Neural cell (in vitro differentiated cells): Measurements from ENCODE around the gene ARIH1.

ENCODE experiments used
- EP300 ChIP-seq: fragments of 450-650 bp; conservative IDR thresholded peaks from 2 replicates; pipeline ENCODE4 v1.6.1; 2014; ENCODE audit warnings: antibody characterized with exemption, mild to moderate bottlenecking, moderate library complexity; ENCODE audit not compliant: poor library complexity, severe bottlenecking
- EZH2 ChIP-seq: fragments of 200-600, 300-800 bp; shearing (Covaris generic), sonication (generic); IDR thresholded peaks from 2 replicates; pipeline ENCODE4 v1.6.1; 2014; ENCODE audit warnings: antibody characterized with exemption, low read length, borderline replicate concordance, mild to moderate bottlenecking; ENCODE audit not compliant: insufficient read depth, poor library complexity, severe bottlenecking
- MXI1 ChIP-seq: fragments of 450-650 bp; conservative IDR thresholded peaks from 2 replicates; pipeline ENCODE4 v1.6.1; 2014; ENCODE audit warnings: antibody characterized with exemption, mild to moderate bottlenecking; ENCODE audit not compliant: poor library complexity, severe bottlenecking
- POLR2AphosphoS5 ChIP-seq: IDR thresholded peaks from 2 replicates; pipeline ENCODE4 v1.6.1; 2012
- RAD21 ChIP-seq: fragments of 450-650 bp; conservative IDR thresholded peaks from 2 replicates; pipeline ENCODE4 v1.6.1; 2014; ENCODE audit warnings: antibody characterized with exemption, mild to moderate bottlenecking, moderate library complexity
- REST ChIP-seq: IDR thresholded peaks from 2 replicates; pipeline ENCODE4 v1.6.1; 2012; ENCODE audit warnings: borderline replicate concordance
- SMC3 ChIP-seq: fragments of 450-650 bp; conservative IDR thresholded peaks from 2 replicates; pipeline ENCODE4 v1.6.1; 2014; ENCODE audit warnings: antibody characterized with exemption, mild to moderate bottlenecking, moderate library complexity; ENCODE audit not compliant: poor library complexity
- TAF1 ChIP-seq: IDR thresholded peaks from 2 replicates; pipeline ENCODE4 v1.6.1; 2012; ENCODE audit warnings: low read depth
- TF ChIP-seq, protein P1 (sequence below): fragments of 450-650 bp; IDR thresholded peaks from 2 replicates; pipeline ENCODE4 v1.5.1; 2014; ENCODE audit warnings: antibody characterized with exemption, mild to moderate bottlenecking, moderate library complexity; ENCODE audit not compliant: poor library complexity, severe bottlenecking

- TF ChIP-seq POLR2AphosphoS5 (no peak), SMC3 (no peak), REST (no peak), EP300 (no peak), MXI1 (no peak), TAF1 (no peak), EZH2 (no peak), RAD21 (no peak)
- TF ChIP-seq, protein P1, sequence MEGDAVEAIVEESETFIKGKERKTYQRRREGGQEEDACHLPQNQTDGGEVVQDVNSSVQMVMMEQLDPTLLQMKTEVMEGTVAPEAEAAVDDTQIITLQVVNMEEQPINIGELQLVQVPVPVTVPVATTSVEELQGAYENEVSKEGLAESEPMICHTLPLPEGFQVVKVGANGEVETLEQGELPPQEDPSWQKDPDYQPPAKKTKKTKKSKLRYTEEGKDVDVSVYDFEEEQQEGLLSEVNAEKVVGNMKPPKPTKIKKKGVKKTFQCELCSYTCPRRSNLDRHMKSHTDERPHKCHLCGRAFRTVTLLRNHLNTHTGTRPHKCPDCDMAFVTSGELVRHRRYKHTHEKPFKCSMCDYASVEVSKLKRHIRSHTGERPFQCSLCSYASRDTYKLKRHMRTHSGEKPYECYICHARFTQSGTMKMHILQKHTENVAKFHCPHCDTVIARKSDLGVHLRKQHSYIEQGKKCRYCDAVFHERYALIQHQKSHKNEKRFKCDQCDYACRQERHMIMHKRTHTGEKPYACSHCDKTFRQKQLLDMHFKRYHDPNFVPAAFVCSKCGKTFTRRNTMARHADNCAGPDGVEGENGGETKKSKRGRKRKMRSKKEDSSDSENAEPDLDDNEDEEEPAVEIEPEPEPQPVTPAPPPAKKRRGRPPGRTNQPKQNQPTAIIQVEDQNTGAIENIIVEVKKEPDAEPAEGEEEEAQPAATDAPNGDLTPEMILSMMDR = no peak
Measured at GRCh38 chr15:72564091-72564490, 90.0 kb downstream of the ARIH1 start.
